Upper lobe of right lung (tissue), 1 donor: ENCODE data around the gene OR10AD1. TPM values are rescaled to one million over a fixed set of nuclear protein-coding genes. Genes with fewer than 3 reads are reported as not detected.

ENCODE experiments used
- ATAC-seq: fragments of 200-7000 bp; cut with Tn5 transposase; one replicate; pipeline ENCODE4 v1.9.1; 2020; ENCODE audit warnings: mild to moderate bottlenecking, moderate library complexity
- DNase-seq: peaks from one replicate; pipeline ENCODE4 v3.0.0-alpha.2; 2020
- H3K27ac ChIP-seq: fragments of 200-600 bp; one replicate; pipeline ENCODE4 v1.8.0; 2022
- H3K27me3 ChIP-seq: fragments of 200-600 bp; one replicate; pipeline ENCODE4 v1.8.0; 2022; ENCODE audit warnings: mild to moderate bottlenecking
- H3K36me3 ChIP-seq: fragments of 200-600 bp; one replicate; pipeline ENCODE4 v1.8.0; 2022
- H3K4me1 ChIP-seq: fragments of 200-600 bp; one replicate; pipeline ENCODE4 v1.8.0; 2022
- H3K4me3 ChIP-seq: fragments of 200-600 bp; one replicate; pipeline ENCODE4 v1.8.0; 2022; ENCODE audit warnings: mild to moderate bottlenecking
- H3K9me3 ChIP-seq: fragments of 200-600 bp; one replicate; pipeline ENCODE4 v1.8.0; 2022
- intact Hi-C: fragments of 100-400 bp; cut with DNase I; formaldehyde crosslinking; loops from one replicate; pipeline ENCODE4 v1.11.0; 2022
- total RNA-seq: library from RNA; stranded (reverse); fragmentation: NEBNext Ultra II Directional; extraction: Animal tissue kit (Norgen Biotek cat#: 25700); gene quantifications from one replicate; pipeline ENCODE4 v1.2.1, GENCODE V29; 2021
- TF ChIP-seq, protein P1 (sequence below): fragments of 200-600 bp; IDR thresholded peaks from one replicate; pipeline ENCODE4 v1.8.0; 2022; ENCODE audit warnings: antibody characterized with exemption
- donor health status: DM: no; HTN: yes; CAD: no; lungs with severe emphysema.

The OR10AD1 gene
- total RNA-seq, 1 donor from 2014 or later = not detected

DNA sequence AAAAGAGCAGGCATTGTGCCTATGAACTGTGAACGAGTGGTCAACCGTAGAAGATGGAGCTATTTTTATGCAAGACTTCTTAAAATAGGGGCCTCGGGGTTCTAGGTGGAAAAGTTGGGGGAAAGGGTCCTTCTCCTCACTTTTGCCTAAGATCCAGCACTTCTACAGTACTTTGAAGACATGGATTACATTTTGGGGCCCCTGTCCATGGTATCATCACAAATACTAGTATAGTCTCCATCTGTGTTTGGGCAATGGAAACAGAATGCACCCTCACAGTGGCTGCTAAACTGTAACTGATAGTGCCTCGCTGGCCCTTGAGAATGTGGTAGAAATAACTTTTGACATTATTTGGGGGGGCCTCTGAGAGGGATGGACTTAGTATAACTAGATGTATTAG, 25.1 kb downstream of the OR10AD1 start:
- Histone ChIP-seq H3K4me3 (no peak overlapping the region), H3K36me3 (no peaks in the 10 kb centered on the region), H3K4me1 (peaks cover 7% of the 10 kb centered on the region), H3K9me3 (no peaks in the 10 kb centered on the region), H3K27ac (no peak overlapping the region), H3K27me3 (peaks cover 43% of the 10 kb centered on the region)
- DNase-seq (no peak), ATAC-seq (no peak)
- TF ChIP-seq, protein P1, sequence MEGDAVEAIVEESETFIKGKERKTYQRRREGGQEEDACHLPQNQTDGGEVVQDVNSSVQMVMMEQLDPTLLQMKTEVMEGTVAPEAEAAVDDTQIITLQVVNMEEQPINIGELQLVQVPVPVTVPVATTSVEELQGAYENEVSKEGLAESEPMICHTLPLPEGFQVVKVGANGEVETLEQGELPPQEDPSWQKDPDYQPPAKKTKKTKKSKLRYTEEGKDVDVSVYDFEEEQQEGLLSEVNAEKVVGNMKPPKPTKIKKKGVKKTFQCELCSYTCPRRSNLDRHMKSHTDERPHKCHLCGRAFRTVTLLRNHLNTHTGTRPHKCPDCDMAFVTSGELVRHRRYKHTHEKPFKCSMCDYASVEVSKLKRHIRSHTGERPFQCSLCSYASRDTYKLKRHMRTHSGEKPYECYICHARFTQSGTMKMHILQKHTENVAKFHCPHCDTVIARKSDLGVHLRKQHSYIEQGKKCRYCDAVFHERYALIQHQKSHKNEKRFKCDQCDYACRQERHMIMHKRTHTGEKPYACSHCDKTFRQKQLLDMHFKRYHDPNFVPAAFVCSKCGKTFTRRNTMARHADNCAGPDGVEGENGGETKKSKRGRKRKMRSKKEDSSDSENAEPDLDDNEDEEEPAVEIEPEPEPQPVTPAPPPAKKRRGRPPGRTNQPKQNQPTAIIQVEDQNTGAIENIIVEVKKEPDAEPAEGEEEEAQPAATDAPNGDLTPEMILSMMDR = no peak
- intact Hi-C loops = no loop called here

- DNase-seq = no peak
- Histone ChIP-seq H3K4me3 (no peak overlapping the region), H3K27ac (no peak overlapping the region), H3K9me3 (no peaks in the 10 kb centered on the region), H3K36me3 (no peaks in the 10 kb centered on the region), H3K4me1 (no peaks in the 10 kb centered on the region), H3K27me3 (peaks cover 27% of the 10 kb centered on the region)
- intact Hi-C loops = no loop called here
- no peak for ATAC-seq
- TF ChIP-seq, protein P1 = no peak
These were observed 26.7 kb downstream of the OR10AD1 start for GRCh38 chr12:48176417-48176751.

DNA sequence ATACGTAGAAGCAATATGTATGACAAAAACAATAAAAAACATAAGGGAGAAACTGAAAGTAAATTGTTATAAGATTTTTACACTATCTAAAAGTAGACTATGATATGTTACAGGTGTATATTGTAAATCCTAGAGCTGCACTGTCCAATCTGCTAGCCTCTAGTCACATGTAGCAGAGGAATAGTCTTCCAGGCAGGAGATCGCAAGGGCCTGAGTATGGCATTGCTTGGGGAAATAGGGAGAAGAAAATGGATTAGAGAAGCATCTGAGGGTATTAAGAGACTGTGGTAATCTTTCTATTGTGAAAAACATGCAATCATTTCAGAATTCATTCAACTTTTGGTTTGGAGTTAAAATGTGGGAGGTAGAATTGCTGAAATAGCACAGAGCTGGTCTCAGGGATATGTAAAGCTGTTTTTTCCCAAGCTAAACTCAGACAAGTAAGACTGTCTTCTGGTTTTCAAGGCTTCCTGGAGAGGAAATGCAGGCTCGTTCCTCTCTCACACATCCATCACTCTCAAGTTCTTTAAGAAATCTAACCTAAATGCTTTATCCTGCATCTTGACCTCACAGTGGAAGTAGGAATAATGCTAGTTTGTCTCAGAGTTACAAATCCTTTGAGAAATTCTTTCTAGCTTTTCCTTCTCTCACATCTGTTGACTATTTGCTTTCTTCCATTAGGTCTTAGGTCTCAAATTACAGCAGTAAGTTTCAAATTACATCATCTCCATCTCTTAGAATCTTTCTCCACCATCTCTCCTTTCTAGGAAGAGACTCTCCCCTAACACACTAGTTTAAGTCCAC, 27.3 kb downstream of the OR10AD1 start:
- H3K27ac ChIP-seq = no peak overlapping the region
- H3K4me1 ChIP-seq = no peaks in the 10 kb centered on the region
- no peak overlapping the region for H3K4me3 ChIP-seq
- no peaks in the 10 kb centered on the region for H3K9me3 ChIP-seq
- H3K36me3 ChIP-seq = no peaks in the 10 kb centered on the region
- intact Hi-C loops = no loop called here
- ATAC-seq = no peak
- TF ChIP-seq, protein P1 = no peak
- DNase-seq = no peak
- H3K27me3 ChIP-seq = peaks cover 22% of the 10 kb centered on the region

GRCh38 chr12:48169011-48169410, 34.1 kb downstream of the OR10AD1 start:
- Histone ChIP-seq H3K4me1 (no peaks in the 10 kb centered on the region), H3K27me3 (peaks cover 6% of the 10 kb centered on the region), H3K9me3 (no peaks in the 10 kb centered on the region), H3K36me3 (no peaks in the 10 kb centered on the region), H3K4me3 (no peak overlapping the region), H3K27ac (no peak overlapping the region)
- no peak for ATAC-seq
- no peak for DNase-seq
- TF ChIP-seq, protein P1 = no peak
- intact Hi-C loops = no loop called here

GRCh38 chr12:48165089-48165981, 37.8 kb downstream of the OR10AD1 start:
- Histone ChIP-seq H3K4me3 (no peak overlapping the region), H3K36me3 (no peaks in the 10 kb centered on the region), H3K27ac (no peak overlapping the region), H3K4me1 (no peaks in the 10 kb centered on the region), H3K9me3 (no peaks in the 10 kb centered on the region), H3K27me3 (peaks cover 6% of the 10 kb centered on the region)
- TF ChIP-seq, protein P1 = peak; percentile 98
- DNase-seq (no peak), ATAC-seq (peak; percentile 83)
- intact Hi-C loops = no loop called here
